Peyer's patch (tissue), 4 donors: ENCODE measurements around the gene HACD2. TPM values are rescaled to one million over a fixed set of nuclear protein-coding genes. Genes with fewer than 3 reads are reported as not detected.

Experiments
- DNase-seq, 3 donors: peaks; one replicate each; pipeline ENCODE4 v3.0.0-alpha.2; 2017 to 2019
- H3K27ac ChIP-seq, 4 donors: fragments of 200-600 bp; sonication (generic); one replicate each; pipeline ENCODE4 v1.5.1; 2016 to 2019
- H3K27me3 ChIP-seq, 2 donors: fragments of 200-600 bp; sonication (generic); one replicate each; pipeline ENCODE4 v1.5.1; 2019
- H3K36me3 ChIP-seq, 3 donors: fragments of 200-600 bp; sonication (generic); one replicate each; pipeline ENCODE4 v1.5.1; 2016 to 2019
- H3K4me1 ChIP-seq, 4 donors: fragments of 200-600 bp; sonication (generic); one replicate each; pipeline ENCODE4 v1.5.1; 2016 to 2019
- H3K4me3 ChIP-seq, 4 donors: fragments of 200-600 bp; sonication (generic); 1 replicate in 3 of 4; 2 replicates in 1 of 4; pipeline ENCODE4 v1.5.1; 2016 to 2019; ENCODE audit warnings: mild to moderate bottlenecking in 1 of 4
- H3K9me3 ChIP-seq, 4 donors: fragments of 200-600 bp; sonication (generic); one replicate each; pipeline ENCODE4 v1.5.1; 2016 to 2019; ENCODE audit warnings: mild to moderate bottlenecking in 1 of 4
- POLR2A ChIP-seq, 2 donors: fragments of 450-650 bp; IDR thresholded peaks; one replicate each; pipeline ENCODE4 v1.5.1; 2017; ENCODE audit warnings: antibody characterized with exemption in 2 of 2, mild to moderate bottlenecking in 2 of 2, moderate library complexity in 2 of 2
- total RNA-seq, 4 donors: library from RNA; depleted of rRNA; stranded (reverse); fragments of >200 nt; gene quantifications; one replicate each; pipeline ENCODE4 v1.1.0, GENCODE V29; 2016
- TF ChIP-seq, protein P1 (sequence below), 6 experiments: fragments of 450-650 bp in 4 of 6; fragments of 200-600 bp in 2 of 6; sonication (generic) in 1 of 6; IDR thresholded peaks; one replicate each; pipeline ENCODE4 v1.5.1; 2017 to 2019; ENCODE audit warnings: antibody characterized with exemption in 6 of 6, mild to moderate bottlenecking in 3 of 6, moderate library complexity in 1 of 6

The HACD2 gene
- total RNA-seq, 4 donors from 2014 or later = 19.8 to 53.6 (median 27.6) TPM

- Histone ChIP-seq H3K27me3 (no peaks in the 10 kb centered on the region), H3K27ac (no peak overlapping the region), H3K4me1 (no peaks in the 10 kb centered on the region), H3K9me3 (no peaks in the 10 kb centered on the region), H3K36me3 (peaks cover 0 to 6% (median 0%) of the 10 kb centered on the region in 3 donors), H3K4me3 (no peak overlapping the region)
- TF ChIP-seq, protein P1, sequence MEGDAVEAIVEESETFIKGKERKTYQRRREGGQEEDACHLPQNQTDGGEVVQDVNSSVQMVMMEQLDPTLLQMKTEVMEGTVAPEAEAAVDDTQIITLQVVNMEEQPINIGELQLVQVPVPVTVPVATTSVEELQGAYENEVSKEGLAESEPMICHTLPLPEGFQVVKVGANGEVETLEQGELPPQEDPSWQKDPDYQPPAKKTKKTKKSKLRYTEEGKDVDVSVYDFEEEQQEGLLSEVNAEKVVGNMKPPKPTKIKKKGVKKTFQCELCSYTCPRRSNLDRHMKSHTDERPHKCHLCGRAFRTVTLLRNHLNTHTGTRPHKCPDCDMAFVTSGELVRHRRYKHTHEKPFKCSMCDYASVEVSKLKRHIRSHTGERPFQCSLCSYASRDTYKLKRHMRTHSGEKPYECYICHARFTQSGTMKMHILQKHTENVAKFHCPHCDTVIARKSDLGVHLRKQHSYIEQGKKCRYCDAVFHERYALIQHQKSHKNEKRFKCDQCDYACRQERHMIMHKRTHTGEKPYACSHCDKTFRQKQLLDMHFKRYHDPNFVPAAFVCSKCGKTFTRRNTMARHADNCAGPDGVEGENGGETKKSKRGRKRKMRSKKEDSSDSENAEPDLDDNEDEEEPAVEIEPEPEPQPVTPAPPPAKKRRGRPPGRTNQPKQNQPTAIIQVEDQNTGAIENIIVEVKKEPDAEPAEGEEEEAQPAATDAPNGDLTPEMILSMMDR (IDR thresholded peaks at IDR 0.05) = no peak
- TF ChIP-seq POLR2A (IDR thresholded peaks at IDR 0.05) = no peak
- no peak for DNase-seq
These were observed 12.9 kb downstream of the HACD2 start for GRCh38 chr3:123571973-123572365.

DNA sequence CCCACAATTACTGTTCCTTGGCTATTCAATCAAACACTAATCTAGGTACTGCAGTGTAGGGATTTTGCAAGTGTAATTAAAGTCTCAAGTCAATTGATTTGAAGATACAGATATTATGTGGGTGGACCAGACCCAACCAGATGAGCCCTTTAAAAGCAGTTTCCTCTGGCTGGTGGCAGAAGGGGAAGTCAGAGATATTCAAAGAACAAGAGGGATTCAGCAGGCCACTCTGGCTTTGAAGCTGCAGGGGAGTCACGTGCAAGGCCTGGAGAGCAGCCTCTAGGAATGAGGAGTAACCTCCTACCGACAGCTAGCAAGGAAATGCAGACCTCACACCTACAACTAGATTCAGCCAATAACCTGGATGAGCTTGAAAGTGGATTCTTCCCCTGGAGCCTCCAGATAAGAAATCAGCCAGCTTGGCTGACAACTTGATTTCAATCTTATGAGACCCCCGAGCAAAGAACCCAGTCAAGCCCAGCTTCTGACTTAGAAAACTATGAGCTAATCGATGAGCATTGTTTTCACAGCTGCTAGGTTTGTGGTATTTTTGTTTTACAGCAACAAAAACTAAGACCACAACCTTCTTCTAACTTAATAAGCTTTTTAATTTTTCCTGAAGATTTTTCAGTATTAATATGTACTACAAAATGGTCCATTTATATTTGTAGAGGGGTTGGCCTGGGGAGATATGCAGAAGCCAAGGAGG is 13.4 kb downstream of the HACD2 start:
- no peaks in the 10 kb centered on the region for H3K4me1 ChIP-seq
- TF ChIP-seq, protein P1 (IDR thresholded peaks at IDR 0.05) = no peak
- TF ChIP-seq POLR2A (IDR thresholded peaks at IDR 0.05) = no peak
- H3K27me3 ChIP-seq = no peaks in the 10 kb centered on the region

GRCh38 chr3:123568875-123569274 is 16.0 kb downstream of the HACD2 start:
- Histone ChIP-seq H3K36me3 (peaks cover 0 to 11% (median 0%) of the 10 kb centered on the region in 3 donors), H3K4me3 (no peak overlapping the region), H3K27me3 (no peaks in the 10 kb centered on the region), H3K4me1 (no peaks in the 10 kb centered on the region), H3K9me3 (no peaks in the 10 kb centered on the region), H3K27ac (no peak overlapping the region)
- TF ChIP-seq, protein P1 (IDR thresholded peaks at IDR 0.05) = no peak
- no peak for TF ChIP-seq POLR2A (IDR thresholded peaks at IDR 0.05)
- DNase-seq = no peak

More for the DNA sequence above, 13.4 kb downstream of the HACD2 start:
- Histone ChIP-seq H3K36me3 (peaks cover 0 to 7% (median 0%) of the 10 kb centered on the region in 3 donors), H3K4me3 (no peak overlapping the region), H3K9me3 (no peaks in the 10 kb centered on the region), H3K27ac (no peak overlapping the region)
- DNase-seq = no peak

GRCh38 chr3:123568034-123568433 is 16.8 kb downstream of the HACD2 start:
- TF ChIP-seq, protein P1 (IDR thresholded peaks at IDR 0.05) = no peak
- TF ChIP-seq POLR2A (IDR thresholded peaks at IDR 0.05) = no peak
- H3K27ac ChIP-seq = no peak overlapping the region
- peaks cover 0 to 11% (median 0%) of the 10 kb centered on the region in 3 donors for H3K36me3 ChIP-seq
- DNase-seq = no peak
- no peaks in the 10 kb centered on the region for H3K4me1 ChIP-seq
- H3K9me3 ChIP-seq = no peaks in the 10 kb centered on the region
- H3K27me3 ChIP-seq = no peaks in the 10 kb centered on the region
- H3K4me3 ChIP-seq = no peak overlapping the region

GRCh38 chr3:123564056-123564455 is 20.8 kb downstream of the HACD2 start:
- Histone ChIP-seq H3K4me1 (no peaks in the 10 kb centered on the region), H3K9me3 (no peaks in the 10 kb centered on the region), H3K27ac (no peak overlapping the region), H3K27me3 (no peaks in the 10 kb centered on the region), H3K36me3 (peaks cover 0 to 9% (median 0%) of the 10 kb centered on the region in 3 donors), H3K4me3 (no peak overlapping the region)
- DNase-seq = no peak
- TF ChIP-seq POLR2A (IDR thresholded peaks at IDR 0.05) = no peak
- TF ChIP-seq, protein P1 (IDR thresholded peaks at IDR 0.05) = no peak
